Neutrophil (primary cell): ENCODE data around the gene FXYD3.

Source experiments
- H3K27ac ChIP-seq: fragments of 200-600 bp; sonication (generic); 2 replicates; pipeline ENCODE4 v1.5.1; 2016; ENCODE audit warnings: mild to moderate bottlenecking, moderate library complexity
- H3K27me3 ChIP-seq: fragments of 200-600 bp; sonication (generic); 2 replicates; pipeline ENCODE4 v1.6.0; 2016; ENCODE audit warnings: mild to moderate bottlenecking
- H3K36me3 ChIP-seq: fragments of 200-600 bp; sonication (generic); 2 replicates; pipeline ENCODE4 v1.5.1; 2017
- H3K4me1 ChIP-seq, 2 experiments: fragments of 200-600 bp in 1 of 2; sonication (generic) in 1 of 2; 1 replicate in 1 of 2; 2 replicates in 1 of 2; pipeline versions ENCODE4 v1.5.1 to v1.6.1; 2013 to 2016; ENCODE audit warnings: low read depth in 1 of 2, low read length in 1 of 2, mild to moderate bottlenecking in 1 of 2, moderate library complexity in 1 of 2; ENCODE audit not compliant: control insufficient read depth in 1 of 2, insufficient read depth in 1 of 2
- H3K4me3 ChIP-seq, 2 experiments: fragments of 200-600 bp in 1 of 2; sonication (generic) in 1 of 2; 1 replicate in 1 of 2; 2 replicates in 1 of 2; pipeline ENCODE4 v1.5.1; 2013 to 2016; ENCODE audit warnings: low read depth in 1 of 2, low read length in 1 of 2, mild to moderate bottlenecking in 1 of 2, moderate library complexity in 1 of 2
- H3K9me3 ChIP-seq: fragments of 200-600 bp; sonication (generic); 2 replicates; pipeline ENCODE4 v1.5.1; 2016
- CTCF ChIP-seq: fragments of 200-600 bp; sonication (generic); IDR thresholded peaks from 2 replicates; pipeline ENCODE4 v1.5.1; 2016; ENCODE audit warnings: antibody characterized with exemption

FXYD3 gene

GRCh38 chr19:35087393-35087792 lies 28.2 kb upstream of the FXYD3 start:
- Histone ChIP-seq H3K36me3 (no peaks in the 10 kb centered on the region), H3K9me3 (no peaks in the 10 kb centered on the region), H3K27ac (no peak overlapping the region), H3K4me1 (no peaks in the 10 kb centered on the region), H3K4me3 (no peak overlapping the region), H3K27me3 (peaks cover 32% of the 10 kb centered on the region)
- no peak for TF ChIP-seq CTCF

- Histone ChIP-seq H3K4me3 (no peak overlapping the region), H3K4me1 (no peaks in the 10 kb centered on the region), H3K27me3 (peaks cover 34% of the 10 kb centered on the region), H3K27ac (no peak overlapping the region), H3K36me3 (no peaks in the 10 kb centered on the region), H3K9me3 (no peaks in the 10 kb centered on the region)
- no peak for TF ChIP-seq CTCF
Observed at GRCh38 chr19:35088131-35088913, 27.3 kb upstream of the FXYD3 start.

- no peaks in the 10 kb centered on the region for H3K4me1 ChIP-seq
- H3K9me3 ChIP-seq, result no peaks in the 10 kb centered on the region
- H3K36me3 ChIP-seq, result no peaks in the 10 kb centered on the region
- no peak overlapping the region for H3K27ac ChIP-seq
- TF ChIP-seq CTCF, result no peak
- H3K27me3 ChIP-seq, result peaks cover 34% of the 10 kb centered on the region
- H3K4me3 ChIP-seq, result no peak overlapping the region
Observed at GRCh38 chr19:35089554-35089953, 26.1 kb upstream of the FXYD3 start.

- TF ChIP-seq CTCF, result no peak
- no peak overlapping the region for H3K27ac ChIP-seq
Observed at GRCh38 chr19:35090160-35090505, 25.5 kb upstream of the FXYD3 start.

GRCh38 chr19:35090506-35091214 lies 25.0 kb upstream of the FXYD3 start:
- Histone ChIP-seq H3K4me3 (no peak overlapping the region), H3K36me3 (no peaks in the 10 kb centered on the region), H3K4me1 (no peaks in the 10 kb centered on the region), H3K27me3 (peaks cover 34% of the 10 kb centered on the region), H3K9me3 (no peaks in the 10 kb centered on the region), H3K27ac (no peak overlapping the region)
- TF ChIP-seq CTCF, result peak; percentile 27

More at GRCh38 chr19:35090160-35090505, 25.5 kb upstream of the FXYD3 start:
- H3K27me3 ChIP-seq, result peaks cover 34% of the 10 kb centered on the region
- no peaks in the 10 kb centered on the region for H3K4me1 ChIP-seq
- no peak overlapping the region for H3K4me3 ChIP-seq
- no peaks in the 10 kb centered on the region for H3K36me3 ChIP-seq
- H3K9me3 ChIP-seq, result no peaks in the 10 kb centered on the region
